Breast epithelium (tissue), 4 donors: ENCODE measurements around the gene ATP6V1B1. TPM values are rescaled to one million over a fixed set of nuclear protein-coding genes. Genes with fewer than 3 reads are reported as not detected.

Experiments used
- DNase-seq, 2 donors: peaks; one replicate each; pipeline ENCODE4 v3.0.0-alpha.2; 2019; ENCODE audit warnings: low spot score in 2 of 2
- H3K27ac ChIP-seq, 2 donors: fragments of 200-600 bp; sonication (generic) in 1 of 2; one replicate each; pipeline ENCODE4 v1.5.1; 2016 to 2019; ENCODE audit warnings: mild to moderate bottlenecking in 1 of 2
- H3K27me3 ChIP-seq, 2 donors: fragments of 200-600 bp; sonication (generic) in 1 of 2; one replicate each; pipeline versions ENCODE4 v1.5.1 to v1.6.0; 2017 to 2019; ENCODE audit warnings: control low read depth in 1 of 2, mild to moderate bottlenecking in 1 of 2
- H3K36me3 ChIP-seq: fragments of 200-600 bp; one replicate; pipeline ENCODE4 v1.5.1; 2019
- H3K4me1 ChIP-seq, 2 donors: fragments of 200-600 bp; sonication (generic); one replicate each; pipeline ENCODE4 v1.5.1; 2016 to 2019; ENCODE audit warnings: control low read depth in 1 of 2
- H3K4me3 ChIP-seq, 3 donors: fragments of 200-600 bp; sonication (generic); 1 replicate in 2 of 3; 2 replicates in 1 of 3; pipeline ENCODE4 v1.5.1; 2016 to 2019; ENCODE audit warnings: mild to moderate bottlenecking in 3 of 3, moderate library complexity in 2 of 3
- H3K9me3 ChIP-seq, 2 donors: fragments of 200-600 bp; sonication (generic) in 1 of 2; one replicate each; pipeline ENCODE4 v1.5.1; 2016 to 2019; ENCODE audit warnings: control low read depth in 1 of 2
- CTCF ChIP-seq, 3 donors: fragments of 450-650 bp; IDR thresholded peaks; one replicate each; pipeline ENCODE4 v1.5.1; 2016 to 2017; ENCODE audit warnings: antibody characterized with exemption in 3 of 3, mild to moderate bottlenecking in 3 of 3, moderate library complexity in 3 of 3
- POLR2A ChIP-seq: fragments of 450-650 bp; IDR thresholded peaks from one replicate; pipeline ENCODE4 v1.6.1; 2016; ENCODE audit warnings: antibody characterized with exemption, mild to moderate bottlenecking, moderate library complexity
- POLR2AphosphoS5 ChIP-seq, 3 donors: sonication (generic); formaldehyde crosslinking; IDR thresholded peaks; one replicate each; pipeline ENCODE4 v1.6.1; 2017; ENCODE audit warnings: antibody characterized with exemption in 3 of 3
- intact Hi-C: fragments of 100-400 bp; cut with DNase I; formaldehyde crosslinking; loops from one replicate; pipeline ENCODE4 v1.15.1; 2023; ENCODE audit warnings: low total_unique reads
- total RNA-seq, 3 donors: library from RNA; depleted of rRNA; stranded (reverse); fragments of >200 nt; gene quantifications; one replicate each; pipeline ENCODE4 v1.1.0, GENCODE V29; 2016

Gene ATP6V1B1
- total RNA-seq, 3 donors from 2014 or later = 1.8 to 38.2 (median 4.6) TPM

DNA sequence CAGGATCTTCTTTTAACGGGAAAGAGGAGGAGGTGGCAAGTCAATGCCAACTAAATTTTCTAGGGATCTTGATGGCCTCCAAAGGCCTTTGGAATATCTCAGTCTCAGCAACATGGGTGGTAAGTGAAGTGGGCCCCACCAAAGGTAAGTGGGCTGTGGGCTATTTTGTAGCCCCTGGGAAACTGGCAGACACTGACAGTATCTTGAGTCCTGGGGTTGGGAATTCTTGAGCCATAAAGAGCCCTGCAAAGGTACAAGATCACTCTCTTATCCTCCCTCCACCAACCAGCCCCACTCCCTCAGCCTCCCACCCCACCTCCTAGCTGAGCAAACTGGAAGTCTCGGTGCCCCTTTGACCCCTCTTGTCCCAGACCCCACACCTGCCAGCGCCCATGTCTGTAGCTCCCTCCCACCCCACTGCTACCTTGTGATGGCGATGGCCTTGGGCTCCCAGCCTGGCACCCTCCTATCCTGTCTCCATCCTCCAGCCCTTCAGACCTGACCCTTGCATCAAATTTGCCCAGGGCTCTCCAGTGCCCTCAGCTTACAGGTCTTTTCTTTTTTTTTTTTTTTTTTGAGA, 8.5 kb downstream of the ATP6V1B1 start:
- H3K4me3 ChIP-seq = no peak overlapping the region
- no peaks in the 10 kb centered on the region for H3K36me3 ChIP-seq
- TF ChIP-seq POLR2A = no peak
- TF ChIP-seq POLR2AphosphoS5 (IDR thresholded peaks at IDR 0.05) = no peak
- TF ChIP-seq CTCF (IDR thresholded peaks at IDR 0.05) = no peak
- intact Hi-C loops = loop anchor here (5.0 kb wide), 1 partner anchor 72 kb away; no protein-coding TSS in a partner anchor
- H3K27ac ChIP-seq = no peak overlapping the region
- H3K9me3 ChIP-seq = no peaks in the 10 kb centered on the region
- H3K4me1 ChIP-seq = no peaks in the 10 kb centered on the region
- no peak for DNase-seq
- no peaks in the 10 kb centered on the region for H3K27me3 ChIP-seq

DNA sequence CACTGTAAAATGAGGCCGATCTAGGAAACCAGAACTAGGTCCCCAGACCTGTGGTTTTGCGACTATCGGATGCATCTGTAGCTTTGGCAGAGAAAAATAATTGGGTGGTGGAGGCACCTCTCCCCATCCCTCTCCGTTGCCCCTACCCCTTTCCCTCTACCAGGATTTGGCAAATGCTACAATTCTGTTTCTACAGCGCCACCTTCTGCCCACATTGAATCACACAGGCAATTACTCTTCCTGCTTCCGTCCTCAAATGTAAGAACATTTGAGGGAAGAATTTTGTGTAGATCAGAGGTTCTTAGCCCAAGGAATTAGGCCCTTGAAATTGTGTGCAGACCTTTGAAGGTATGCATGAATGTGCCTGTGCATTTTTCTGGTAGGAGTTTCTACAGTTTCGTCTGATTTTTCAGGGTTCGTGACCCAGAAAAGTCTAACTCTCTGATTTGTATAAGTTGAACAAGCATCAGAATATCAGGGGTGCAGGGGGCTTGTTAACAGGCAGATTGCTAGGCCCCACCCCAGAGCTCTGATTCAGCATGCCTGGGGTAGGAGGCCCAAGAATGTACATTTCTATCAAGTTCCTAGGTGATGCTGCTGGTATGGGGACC, 11.2 kb downstream of the ATP6V1B1 start:
- Histone ChIP-seq H3K36me3 (no peaks in the 10 kb centered on the region), H3K9me3 (no peaks in the 10 kb centered on the region), H3K4me1 (no peaks in the 10 kb centered on the region), H3K27me3 (no peaks in the 10 kb centered on the region), H3K27ac (no peak overlapping the region), H3K4me3 (no peak overlapping the region)
- DNase-seq = peak in 1 of 2 donors; percentile 51
- intact Hi-C loops = no loop called here
- TF ChIP-seq CTCF (IDR thresholded peaks at IDR 0.05) (peak; percentile 35 to 79 (median 69)), POLR2A (no peak), POLR2AphosphoS5 (IDR thresholded peaks at IDR 0.05) (no peak)

DNA sequence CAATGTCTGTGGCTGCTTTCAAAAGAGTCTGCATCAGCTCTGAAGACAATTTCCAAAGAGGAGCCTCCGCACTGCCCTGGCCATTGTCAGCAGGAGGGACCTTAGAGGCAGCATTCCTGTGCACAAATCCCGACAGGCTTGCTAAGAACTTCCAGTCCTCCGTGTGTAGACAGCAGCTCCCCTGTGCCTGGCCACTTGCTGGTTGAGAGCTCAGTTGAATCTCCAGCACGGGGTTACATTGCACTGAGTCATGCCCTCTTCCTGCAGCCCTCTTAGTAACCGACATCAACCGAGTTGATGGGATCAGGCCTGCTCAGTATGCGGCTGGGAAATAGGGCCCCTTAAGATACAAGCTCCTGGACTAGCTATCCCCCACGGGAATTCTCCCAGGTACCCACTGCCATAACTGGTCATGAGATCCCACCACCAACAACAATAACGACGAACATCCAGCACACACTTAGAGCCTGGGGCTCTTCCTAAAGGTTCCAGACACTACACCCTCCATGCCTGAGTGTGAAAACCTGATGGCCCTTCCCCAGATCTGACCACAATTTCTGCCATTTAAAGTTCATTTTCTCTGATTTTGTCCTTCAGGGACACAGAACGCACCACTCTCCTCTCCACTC, 12.0 kb downstream of the ATP6V1B1 start:
- Histone ChIP-seq H3K36me3 (no peaks in the 10 kb centered on the region), H3K27ac (no peak overlapping the region), H3K9me3 (no peaks in the 10 kb centered on the region), H3K4me3 (peak overlapping the region in 2 of 3 donors; percentile 42 to 58), H3K27me3 (no peaks in the 10 kb centered on the region), H3K4me1 (no peaks in the 10 kb centered on the region)
- DNase-seq = peak; percentile 12 to 14
- TF ChIP-seq POLR2AphosphoS5 (IDR thresholded peaks at IDR 0.05) = no peak
- no peak for TF ChIP-seq CTCF (IDR thresholded peaks at IDR 0.05)
- no peak for TF ChIP-seq POLR2A
- intact Hi-C loops = no loop called here

DNA sequence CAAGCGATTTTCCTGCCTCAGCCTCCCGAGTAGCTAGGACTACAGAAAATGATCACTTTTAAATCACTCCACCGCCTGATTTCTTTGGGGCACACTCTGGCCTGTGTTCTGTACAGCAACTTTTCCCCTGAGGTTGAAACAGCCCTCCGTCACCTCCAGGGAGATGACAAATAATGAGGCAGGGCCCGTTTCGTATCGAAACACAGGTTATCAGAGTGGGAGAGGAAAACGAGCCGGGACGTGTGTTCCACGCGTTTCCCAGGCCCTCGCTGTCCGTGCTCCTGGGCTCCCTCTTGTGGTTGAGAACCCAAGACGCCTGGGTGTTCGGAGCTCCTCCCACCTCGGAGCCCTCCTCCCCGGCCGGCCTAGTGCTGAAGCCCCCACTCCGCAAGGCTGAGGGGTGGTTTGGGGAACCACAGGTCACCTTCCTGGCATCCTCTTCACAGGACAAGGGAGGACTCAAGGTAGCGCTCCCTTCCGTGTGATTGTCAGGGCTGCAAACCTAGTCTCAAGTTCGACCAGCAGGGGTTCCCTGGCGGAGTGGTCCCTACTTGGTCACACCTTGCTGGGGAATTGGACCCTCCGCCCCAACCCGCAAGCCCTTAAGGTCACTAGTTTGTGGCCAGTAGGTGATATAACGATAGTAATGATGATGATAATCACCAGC, 12.8 kb downstream of the ATP6V1B1 start:
- H3K4me3 ChIP-seq = peak overlapping the region; percentile 32 to 58 (median 42)
- TF ChIP-seq POLR2A (no peak), POLR2AphosphoS5 (IDR thresholded peaks at IDR 0.05) (no peak), CTCF (IDR thresholded peaks at IDR 0.05) (peak; percentile 29 to 87 (median 76))
- H3K4me1 ChIP-seq = no peaks in the 10 kb centered on the region
- peak; percentile 56 to 80 for DNase-seq
- H3K27ac ChIP-seq = no peak overlapping the region
- H3K36me3 ChIP-seq = no peaks in the 10 kb centered on the region
- no peaks in the 10 kb centered on the region for H3K9me3 ChIP-seq
- intact Hi-C loops = no loop called here
- H3K27me3 ChIP-seq = no peaks in the 10 kb centered on the region
